Stimulated activated memory B cell treated with anti-CD40 and anti-IgM and Interleukin-4, amounts not matched to agents 10 μg/mL and 1 μg/mL and 100 μg/mL, for 72 hours (primary cell): Measurements from ENCODE around the gene SLC39A13.

Source experiments
- ATAC-seq: fragments of 150-1000 bp; cut with Tn5 transposase; 2 replicates; pipeline ENCODE4 v1.10.0; 2021
- H3K27ac Mint-ChIP-seq: one replicate; pipeline ENCODE4 v1.8.0; 2022; ENCODE audit warnings: mild to moderate bottlenecking, mixed read lengths
- H3K27me3 Mint-ChIP-seq: one replicate; pipeline ENCODE4 v1.8.0; 2022; ENCODE audit warnings: mixed read lengths
- H3K36me3 Mint-ChIP-seq: one replicate; pipeline ENCODE4 v1.8.0; 2022; ENCODE audit warnings: mixed read lengths
- H3K4me1 Mint-ChIP-seq: one replicate; pipeline ENCODE4 v1.8.0; 2022; ENCODE audit warnings: mixed read lengths
- H3K4me3 Mint-ChIP-seq: one replicate; pipeline ENCODE4 v1.8.0; 2022; ENCODE audit warnings: mild to moderate bottlenecking, moderate library complexity, mixed read lengths
- H3K9me3 Mint-ChIP-seq: one replicate; pipeline ENCODE4 v1.8.0; 2022; ENCODE audit warnings: mixed read lengths

Gene SLC39A13

GRCh38 chr11:47426062-47426956 is 17.9 kb downstream of the SLC39A13 start, which contains the start of gene PSMC3:
TSS of gene PSMC3 (minus strand) at chr11:47426439. CDS start at chr11:47426279, 160 bp downstream.
- peak; percentile 97 for ATAC-seq
- H3K27me3 Mint-ChIP-seq, result no peaks in the 10 kb centered on the region
- H3K9me3 Mint-ChIP-seq, result no peaks in the 10 kb centered on the region
- H3K36me3 Mint-ChIP-seq, result peaks cover 41% of the 10 kb centered on the region
- peaks cover 25% of the 10 kb centered on the region for H3K4me1 Mint-ChIP-seq
- H3K4me3 Mint-ChIP-seq, result peak within 1 kb of the TSS; percentile 91
- peak within 1 kb of the TSS; percentile 97 for H3K27ac Mint-ChIP-seq

- peaks cover 8% of the 10 kb centered on the region for H3K36me3 Mint-ChIP-seq
- no peak for ATAC-seq
- no peaks in the 10 kb centered on the region for H3K27me3 Mint-ChIP-seq
- H3K9me3 Mint-ChIP-seq, result no peaks in the 10 kb centered on the region
- no peak overlapping the region for H3K4me3 Mint-ChIP-seq
- H3K4me1 Mint-ChIP-seq, result peaks cover 8% of the 10 kb centered on the region
- no peak overlapping the region for H3K27ac Mint-ChIP-seq
Measured at GRCh38 chr11:47430524-47430923, 22.1 kb downstream of the SLC39A13 start.

DNA sequence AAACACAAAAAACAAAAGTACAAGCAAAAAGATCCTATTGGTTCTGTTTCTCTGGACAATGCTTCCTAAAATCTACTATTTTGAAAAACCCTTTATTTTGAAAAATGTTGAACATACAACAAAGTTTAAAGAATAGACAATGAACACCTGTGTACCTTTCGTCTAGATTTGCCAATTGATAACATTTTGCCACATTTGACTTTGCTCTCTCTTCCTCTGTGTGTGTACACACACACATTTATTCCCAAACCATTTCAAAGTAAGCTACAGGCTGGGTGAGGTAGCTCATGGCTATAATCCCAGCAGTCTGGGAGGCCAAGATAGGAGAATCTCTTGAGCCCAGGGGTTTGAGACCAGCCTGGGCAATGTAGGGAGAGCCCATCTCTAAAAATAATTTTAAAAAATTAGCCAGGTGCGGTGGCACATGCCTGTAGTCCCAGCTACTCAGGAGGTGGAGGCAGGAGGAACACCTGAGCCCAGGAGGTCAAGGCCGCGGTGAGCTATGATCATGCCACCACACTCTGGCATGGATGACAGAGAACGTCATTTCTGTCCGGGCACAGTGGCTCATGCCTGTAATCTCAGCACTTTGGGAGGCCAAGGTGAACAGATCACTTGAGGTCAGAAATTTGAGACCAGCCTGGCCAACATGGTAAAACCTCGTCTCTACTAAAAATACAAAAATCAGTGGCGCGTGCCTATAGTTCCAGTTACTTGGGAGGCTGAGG is 23.1 kb downstream of the SLC39A13 start:
- ATAC-seq, result no peak
- H3K27me3 Mint-ChIP-seq, result no peaks in the 10 kb centered on the region
- H3K27ac Mint-ChIP-seq, result no peak overlapping the region
- H3K4me3 Mint-ChIP-seq, result no peak overlapping the region
- no peaks in the 10 kb centered on the region for H3K9me3 Mint-ChIP-seq
- H3K4me1 Mint-ChIP-seq, result no peaks in the 10 kb centered on the region
- no peaks in the 10 kb centered on the region for H3K36me3 Mint-ChIP-seq

- Mint-ChIP-seq H3K27me3 (no peaks in the 10 kb centered on the region), H3K4me1 (no peaks in the 10 kb centered on the region), H3K9me3 (no peaks in the 10 kb centered on the region), H3K27ac (no peak overlapping the region), H3K36me3 (no peaks in the 10 kb centered on the region), H3K4me3 (no peak overlapping the region)
- ATAC-seq, result no peak
Measured at GRCh38 chr11:47433157-47433556, 24.8 kb downstream of the SLC39A13 start.

GRCh38 chr11:47434011-47434786 is 25.8 kb downstream of the SLC39A13 start:
- H3K9me3 Mint-ChIP-seq, result no peaks in the 10 kb centered on the region
- H3K4me1 Mint-ChIP-seq, result no peaks in the 10 kb centered on the region
- no peak for ATAC-seq
- H3K27ac Mint-ChIP-seq, result no peak overlapping the region
- H3K4me3 Mint-ChIP-seq, result no peak overlapping the region
- no peaks in the 10 kb centered on the region for H3K27me3 Mint-ChIP-seq
- H3K36me3 Mint-ChIP-seq, result no peaks in the 10 kb centered on the region

DNA sequence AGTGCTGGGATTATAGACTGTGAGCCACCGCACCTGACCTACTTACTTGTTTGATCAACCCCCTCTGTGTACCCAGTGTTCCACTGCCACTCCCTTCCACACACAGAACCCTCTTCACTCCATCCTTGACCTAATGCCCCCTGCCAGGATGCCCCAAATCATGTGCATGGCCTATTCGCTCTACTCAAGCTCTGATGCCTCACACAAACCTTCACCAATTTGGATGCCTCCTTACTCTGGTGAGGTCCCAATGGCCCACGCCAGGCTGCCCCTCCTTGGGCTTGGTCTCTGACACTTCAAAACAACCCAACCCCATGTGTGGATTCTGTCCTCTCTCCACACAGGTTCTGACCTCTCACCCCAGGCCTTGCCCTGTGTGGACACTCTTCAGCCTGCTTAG is 27.3 kb downstream of the SLC39A13 start:
- Mint-ChIP-seq H3K27me3 (no peaks in the 10 kb centered on the region), H3K36me3 (no peaks in the 10 kb centered on the region), H3K4me1 (no peaks in the 10 kb centered on the region), H3K4me3 (no peak overlapping the region), H3K27ac (no peak overlapping the region), H3K9me3 (no peaks in the 10 kb centered on the region)
- no peak for ATAC-seq

DNA sequence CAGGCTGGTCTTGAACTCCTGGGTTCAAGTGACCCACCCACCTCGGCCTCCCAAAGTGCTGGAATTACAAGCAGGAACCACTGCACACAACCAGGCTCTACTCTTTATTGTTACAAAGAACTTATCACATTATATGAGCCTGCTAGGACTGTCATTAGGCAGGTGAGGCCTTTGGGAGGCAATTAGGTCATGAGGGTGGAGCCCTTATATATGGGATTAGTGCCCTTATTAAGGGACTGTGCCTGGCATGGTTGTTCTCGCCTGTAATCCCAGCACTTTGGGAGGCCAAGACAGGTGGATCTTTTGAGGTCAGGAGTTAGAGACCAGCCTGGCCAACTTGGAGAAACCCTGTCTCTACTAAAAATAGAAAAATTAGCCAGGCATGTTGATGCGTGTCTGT is 28.3 kb downstream of the SLC39A13 start:
- Mint-ChIP-seq H3K27ac (no peak overlapping the region), H3K4me1 (no peaks in the 10 kb centered on the region), H3K4me3 (no peak overlapping the region), H3K27me3 (no peaks in the 10 kb centered on the region), H3K36me3 (no peaks in the 10 kb centered on the region), H3K9me3 (no peaks in the 10 kb centered on the region)
- ATAC-seq, result no peak

DNA sequence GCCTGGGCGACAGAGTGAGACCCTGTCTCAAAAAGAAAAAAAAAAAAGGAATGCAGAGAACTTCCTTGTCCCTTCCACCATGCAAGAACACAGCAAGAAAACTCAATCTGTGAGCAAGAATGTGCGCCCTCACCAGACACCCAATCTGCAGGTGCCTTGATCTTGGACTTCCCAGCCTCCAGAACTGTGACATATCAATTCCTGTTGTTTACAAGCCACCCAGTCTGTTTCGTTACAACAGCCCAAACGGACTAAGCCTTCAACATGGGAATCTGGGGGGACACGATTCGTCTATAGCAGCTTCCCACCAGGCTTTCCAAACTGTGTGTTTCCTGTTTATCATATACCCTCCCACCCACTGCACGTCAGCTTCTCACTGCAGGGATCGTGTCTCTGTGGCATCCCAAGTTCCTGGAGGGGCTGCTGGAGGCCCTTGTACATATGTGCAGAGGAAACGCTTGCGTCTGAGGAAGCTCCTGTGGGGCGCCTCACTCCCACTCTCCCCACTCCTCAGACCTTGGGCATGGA is 28.9 kb downstream of the SLC39A13 start:
- Mint-ChIP-seq H3K27ac (no peak overlapping the region), H3K36me3 (no peaks in the 10 kb centered on the region), H3K27me3 (no peaks in the 10 kb centered on the region), H3K4me1 (no peaks in the 10 kb centered on the region), H3K4me3 (no peak overlapping the region), H3K9me3 (no peaks in the 10 kb centered on the region)
- no peak for ATAC-seq

DNA sequence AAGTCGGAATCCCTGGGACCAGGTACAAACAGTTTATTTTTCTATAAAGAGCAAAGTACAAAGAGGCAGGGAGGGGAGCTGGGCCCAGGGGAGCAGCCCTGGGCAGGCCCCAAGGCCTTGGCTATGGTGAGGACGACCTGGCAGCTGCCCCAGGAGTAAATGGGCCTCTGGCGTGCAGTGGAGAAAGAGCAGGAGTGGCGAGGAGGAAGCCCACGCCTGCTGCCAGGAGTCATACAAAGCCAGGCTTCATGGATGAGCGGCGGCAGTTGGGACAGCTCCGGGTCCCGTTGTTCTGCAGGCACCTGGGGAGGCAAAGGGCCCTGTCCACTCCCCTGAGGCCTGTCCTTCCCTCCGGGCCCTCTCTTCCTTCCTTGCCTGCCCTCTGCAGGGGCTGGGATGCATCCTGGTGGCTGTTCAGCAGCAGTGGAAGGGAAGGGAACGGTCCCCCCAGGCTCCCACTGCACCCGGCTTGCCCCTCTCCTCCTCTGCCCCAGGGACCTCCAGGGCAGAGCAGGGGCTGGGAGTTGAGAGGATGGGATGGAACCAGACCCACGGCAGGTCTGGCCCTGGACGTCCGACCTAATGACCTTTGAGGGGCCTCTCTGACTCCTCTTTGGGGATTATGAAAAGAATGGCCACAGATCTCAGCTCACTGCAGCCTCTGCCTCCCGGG is 29.5 kb downstream of the SLC39A13 start:
- no peak for ATAC-seq
- H3K27me3 Mint-ChIP-seq, result no peaks in the 10 kb centered on the region
- no peaks in the 10 kb centered on the region for H3K36me3 Mint-ChIP-seq
- no peak overlapping the region for H3K4me3 Mint-ChIP-seq
- H3K27ac Mint-ChIP-seq, result no peak overlapping the region
- no peaks in the 10 kb centered on the region for H3K4me1 Mint-ChIP-seq
- H3K9me3 Mint-ChIP-seq, result no peaks in the 10 kb centered on the region

- Mint-ChIP-seq H3K4me1 (no peaks in the 10 kb centered on the region), H3K27me3 (no peaks in the 10 kb centered on the region), H3K27ac (no peak overlapping the region), H3K36me3 (no peaks in the 10 kb centered on the region), H3K4me3 (no peak overlapping the region), H3K9me3 (no peaks in the 10 kb centered on the region)
- no peak for ATAC-seq
Measured at GRCh38 chr11:47438721-47439120, 30.3 kb downstream of the SLC39A13 start.

DNA sequence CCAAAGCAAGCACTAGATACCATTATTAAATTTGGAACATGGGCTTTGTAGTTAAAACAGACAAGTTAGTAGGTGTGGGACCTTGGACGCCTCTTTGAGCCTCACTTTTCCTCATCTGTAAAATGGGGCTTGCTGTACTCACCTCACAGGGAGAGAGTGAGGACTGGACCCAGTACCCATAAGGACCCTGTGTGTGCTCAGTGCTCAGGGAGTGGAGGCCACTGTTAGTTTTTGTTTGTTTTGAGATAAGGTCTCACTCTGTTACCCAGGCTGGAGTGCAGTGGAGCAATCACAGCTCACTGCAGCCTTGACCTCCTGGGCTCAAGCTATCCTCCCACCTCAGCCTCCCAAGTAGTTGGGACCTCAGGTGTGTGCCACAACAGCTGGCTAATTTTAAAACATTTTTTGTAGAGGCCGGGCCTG is 31.7 kb downstream of the SLC39A13 start:
- Mint-ChIP-seq H3K36me3 (no peaks in the 10 kb centered on the region), H3K27me3 (no peaks in the 10 kb centered on the region), H3K27ac (no peak overlapping the region), H3K4me1 (no peaks in the 10 kb centered on the region), H3K9me3 (no peaks in the 10 kb centered on the region), H3K4me3 (no peak overlapping the region)
- no peak for ATAC-seq

GRCh38 chr11:47441421-47441820 is 33.0 kb downstream of the SLC39A13 start:
- Mint-ChIP-seq H3K4me3 (no peak overlapping the region), H3K4me1 (no peaks in the 10 kb centered on the region), H3K36me3 (no peaks in the 10 kb centered on the region), H3K27me3 (no peaks in the 10 kb centered on the region), H3K27ac (no peak overlapping the region), H3K9me3 (no peaks in the 10 kb centered on the region)
- ATAC-seq, result no peak

GRCh38 chr11:47442514-47442913 is 34.1 kb downstream of the SLC39A13 start:
- no peak for ATAC-seq
- Mint-ChIP-seq H3K4me3 (no peak overlapping the region), H3K27ac (no peak overlapping the region), H3K4me1 (no peaks in the 10 kb centered on the region), H3K36me3 (no peaks in the 10 kb centered on the region), H3K9me3 (no peaks in the 10 kb centered on the region), H3K27me3 (no peaks in the 10 kb centered on the region)

- Mint-ChIP-seq H3K27me3 (no peaks in the 10 kb centered on the region), H3K4me1 (no peaks in the 10 kb centered on the region), H3K9me3 (no peaks in the 10 kb centered on the region), H3K4me3 (no peak overlapping the region), H3K27ac (no peak overlapping the region), H3K36me3 (no peaks in the 10 kb centered on the region)
- ATAC-seq, result no peak
Measured at GRCh38 chr11:47443028-47443700, 34.8 kb downstream of the SLC39A13 start.
